Esophagus (tissue), 2 donors: ENCODE measurements around the gene PFKFB2. TPM values are rescaled to one million over a fixed set of nuclear protein-coding genes. Genes with fewer than 3 reads are reported as not detected.

Source experiments
- H3K27ac ChIP-seq, 2 donors: one replicate each; pipeline ENCODE4 v1.5.1; 2013; ENCODE audit warnings: low read depth in 2 of 2, mild to moderate bottlenecking in 2 of 2, inconsistent platforms in 1 of 2, low read length in 1 of 2, moderate library complexity in 1 of 2
- H3K27me3 ChIP-seq, 2 donors: one replicate each; pipeline ENCODE4 v1.6.1; 2013; ENCODE audit warnings: low read length in 2 of 2, control low read depth in 1 of 2, mild to moderate bottlenecking in 1 of 2; ENCODE audit not compliant: insufficient read depth in 2 of 2, control insufficient read depth in 1 of 2
- H3K36me3 ChIP-seq, 2 donors: one replicate each; pipeline ENCODE4 v1.6.1; 2013; ENCODE audit warnings: low read length in 1 of 2; ENCODE audit not compliant: control insufficient read depth in 2 of 2, insufficient read depth in 2 of 2
- H3K4me1 ChIP-seq, 2 donors: one replicate each; pipeline ENCODE4 v1.6.1; 2013; ENCODE audit warnings: low read length in 1 of 2; ENCODE audit not compliant: control insufficient read depth in 2 of 2, insufficient read depth in 2 of 2
- H3K4me3 ChIP-seq, 2 donors: one replicate each; pipeline ENCODE4 v1.5.1; 2013; ENCODE audit warnings: low read length in 2 of 2, mild to moderate bottlenecking in 2 of 2, low read depth in 1 of 2, moderate library complexity in 1 of 2
- H3K9me3 ChIP-seq, 2 donors: one replicate each; pipeline ENCODE4 v1.6.1; 2013; ENCODE audit warnings: mild to moderate bottlenecking in 2 of 2, low read depth in 1 of 2, low read length in 1 of 2, moderate library complexity in 1 of 2; ENCODE audit not compliant: control insufficient read depth in 2 of 2, insufficient read depth in 1 of 2
- WGBS, 2 donors: extraction: QIAGEN DNeasy Blood & Tissue Kit; methylation state at CpG; one replicate each; pipeline ENCODE4 v1.1.7; 2013; 5-methylcytosine and 5-hydroxymethylcytosine counted together
- polyA plus RNA-seq, 2 donors: library from polyadenylated mRNA; stranded (reverse); fragments of 200-250 nt; gene quantifications; one replicate each; pipeline ENCODE4 v1.2.3, GENCODE V29; 2013
- donor health status: healthy with polysubstance abuse.
- donor health status: Bipolar disorder and iron deficiency.

Gene PFKFB2
- polyA plus RNA-seq, 2 donors, result 4.7 to 8.3 TPM

DNA sequence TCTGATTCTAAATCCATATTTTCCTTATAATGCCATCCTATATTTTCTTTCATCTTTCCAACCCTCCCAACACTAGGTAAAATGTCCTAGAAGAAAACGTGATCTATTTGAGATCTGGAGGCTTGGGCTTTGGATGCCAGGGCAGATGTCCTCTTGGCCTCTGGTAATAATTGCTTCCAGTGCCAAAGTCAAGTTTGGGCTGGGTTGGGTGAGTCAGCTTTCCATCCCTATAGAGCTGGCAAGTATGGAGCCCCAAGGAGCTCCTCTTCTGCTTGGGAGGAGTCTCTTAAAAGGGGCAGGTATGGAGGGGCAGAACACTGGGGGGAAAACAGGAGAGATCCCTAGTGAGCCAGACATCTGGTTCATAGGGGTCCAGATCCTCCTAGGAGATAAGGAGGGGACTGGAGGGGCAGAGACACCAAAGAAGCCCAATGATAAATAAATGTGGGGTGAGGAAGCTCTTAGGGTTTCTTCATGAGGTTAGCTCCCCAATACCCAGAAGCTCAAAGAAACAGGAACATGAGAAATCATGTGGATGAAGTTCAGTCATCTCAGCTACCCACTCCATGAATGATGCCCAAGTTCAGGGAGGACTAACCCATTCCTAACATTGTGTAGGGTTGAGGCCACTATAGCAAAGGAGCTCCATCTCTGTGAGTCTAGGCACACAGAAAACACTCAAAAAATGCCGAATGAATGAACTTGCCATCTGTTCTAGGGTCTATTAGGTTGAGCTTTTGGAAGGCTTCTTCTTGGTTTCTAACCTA is 24.0 kb upstream of the PFKFB2 start:
- Histone ChIP-seq H3K4me1 (peaks cover 0 to 5% of the 10 kb centered on the region in 2 donors), H3K27me3 (no peaks in the 10 kb centered on the region), H3K27ac (peak overlapping the region; percentile 90 to 95), H3K9me3 (no peaks in the 10 kb centered on the region), H3K36me3 (peaks cover 0 to 2% of the 10 kb centered on the region in 2 donors), H3K4me3 (peak overlapping the region; percentile 10 to 88)
- WGBS, 2 donors, result 51 to 60% methylated on average over 2 of the region's 2 CpGs

- Histone ChIP-seq H3K36me3 (no peaks in the 10 kb centered on the region), H3K9me3 (no peaks in the 10 kb centered on the region), H3K27ac (peak overlapping the region; percentile 90 to 98), H3K4me3 (peak overlapping the region; percentile 57 to 88), H3K27me3 (no peaks in the 10 kb centered on the region), H3K4me1 (peaks cover 0 to 2% of the 10 kb centered on the region in 2 donors)
- WGBS, 2 donors, result 37 to 45% methylated on average over 5 of the region's 5 CpGs
Observed at GRCh38 chr1:207029701-207030521, 23.2 kb upstream of the PFKFB2 start.

GRCh38 chr1:207030522-207031009 is 22.5 kb upstream of the PFKFB2 start:
- H3K36me3 ChIP-seq, result no peaks in the 10 kb centered on the region
- H3K27me3 ChIP-seq, result no peaks in the 10 kb centered on the region
- no peaks in the 10 kb centered on the region for H3K4me1 ChIP-seq
- peak overlapping the region; percentile 57 to 88 for H3K4me3 ChIP-seq
- no peaks in the 10 kb centered on the region for H3K9me3 ChIP-seq
- WGBS, 2 donors, result 40 to 43% methylated on average over 5 of the region's 5 CpGs
- peak overlapping the region; percentile 90 to 98 for H3K27ac ChIP-seq

DNA sequence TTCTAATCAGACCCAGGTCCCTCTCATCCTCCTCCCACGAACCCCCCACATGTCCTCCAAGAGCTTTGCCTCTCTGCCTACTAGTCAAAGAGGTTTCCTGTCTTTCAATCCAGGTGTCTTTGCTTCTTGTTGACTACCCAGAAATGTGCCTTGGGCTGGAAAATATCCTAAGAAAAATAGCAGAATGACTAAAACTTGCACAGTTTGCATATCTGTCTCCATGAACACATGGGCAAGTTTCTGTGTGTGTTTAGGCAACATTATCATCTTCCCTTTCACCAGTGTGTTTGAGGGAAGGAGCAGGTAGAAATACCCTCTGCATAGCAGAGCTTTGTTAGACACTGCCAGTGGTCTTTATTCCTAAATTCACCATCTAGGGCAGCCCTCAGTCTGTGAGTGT is 22.1 kb upstream of the PFKFB2 start:
- Histone ChIP-seq H3K4me3 (peak overlapping the region; percentile 57 to 88), H3K4me1 (no peaks in the 10 kb centered on the region), H3K36me3 (no peaks in the 10 kb centered on the region), H3K9me3 (no peaks in the 10 kb centered on the region), H3K27me3 (no peaks in the 10 kb centered on the region), H3K27ac (peak overlapping the region; percentile 90 to 98)
- WGBS, 2 donors, result 26 to 39% methylated on average over 1 of the region's 1 CpG

DNA sequence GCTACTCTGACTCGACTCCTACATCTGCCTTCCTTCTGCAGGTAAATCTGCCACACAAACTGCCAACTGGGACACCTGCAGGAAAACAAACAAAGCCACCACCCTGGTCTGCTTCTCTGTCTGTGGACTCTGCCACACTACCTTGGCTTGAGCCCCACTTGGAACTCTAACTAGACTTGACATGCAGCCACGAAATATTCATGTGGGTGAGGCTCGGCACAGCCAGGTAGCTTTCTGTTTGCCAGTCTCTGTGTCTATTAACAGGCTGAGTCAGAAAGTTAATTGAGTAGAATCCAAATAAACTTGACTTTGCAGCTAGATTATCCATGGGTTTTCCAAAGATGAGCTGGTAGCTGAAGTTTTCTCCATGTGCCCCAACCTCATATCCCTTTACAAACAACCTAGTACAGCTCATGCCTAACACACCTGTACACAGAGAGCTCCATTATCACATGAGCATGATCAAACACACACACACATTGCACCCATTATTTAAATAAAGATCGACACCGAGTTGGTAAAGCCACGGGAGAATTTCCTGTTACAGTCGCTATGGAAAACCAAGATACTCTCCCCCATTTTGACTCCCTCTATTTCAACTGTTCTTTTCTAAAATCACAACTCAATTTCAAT is 21.3 kb upstream of the PFKFB2 start:
- H3K27me3 ChIP-seq, result no peaks in the 10 kb centered on the region
- no peaks in the 10 kb centered on the region for H3K9me3 ChIP-seq
- 37 to 42% methylated on average over 7 of the region's 7 CpGs for WGBS, 2 donors
- no peaks in the 10 kb centered on the region for H3K36me3 ChIP-seq
- no peaks in the 10 kb centered on the region for H3K4me1 ChIP-seq
- H3K4me3 ChIP-seq, result peak overlapping the region; percentile 57 to 88
- H3K27ac ChIP-seq, result peak overlapping the region; percentile 90 to 98

DNA sequence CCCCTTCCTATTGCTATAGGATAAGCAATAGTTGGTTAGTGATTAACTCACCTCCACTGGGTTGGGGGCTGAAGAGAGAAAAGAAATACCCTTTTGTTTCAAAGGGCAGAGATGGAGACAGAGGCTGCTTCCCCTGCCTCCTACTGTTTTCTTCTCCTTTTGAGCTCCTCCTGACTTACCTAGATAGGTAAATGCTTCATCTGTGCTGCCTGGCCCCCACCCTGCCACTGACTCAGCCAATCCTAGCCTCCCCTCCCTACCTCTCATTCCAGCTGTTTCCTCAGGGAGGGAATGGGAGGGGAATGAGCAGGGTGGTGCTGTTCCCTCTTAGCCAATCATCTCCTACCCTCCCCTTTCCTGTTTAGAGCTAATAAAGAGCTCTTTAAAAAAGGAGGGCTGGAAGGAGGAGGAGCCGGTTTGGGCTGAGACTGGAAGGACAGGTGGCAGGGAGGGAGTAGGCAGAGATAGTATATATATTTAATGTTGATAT is 20.5 kb upstream of the PFKFB2 start, which contains the start of gene C1orf116:
Gene C1orf116, minus strand, starts transcription at position 229 of the 490 bp plus-strand sequence. CDS start 5,158 bp downstream, outside the sequence.
- H3K36me3 ChIP-seq, result no peaks in the 10 kb centered on the region
- peak within 1 kb of the TSS; percentile 57 to 88 for H3K4me3 ChIP-seq
- H3K4me1 ChIP-seq, result no peaks in the 10 kb centered on the region
- no peaks in the 10 kb centered on the region for H3K9me3 ChIP-seq
- WGBS, 2 donors, result 7 to 11% methylated on average over 1 of the region's 1 CpG
- H3K27me3 ChIP-seq, result no peaks in the 10 kb centered on the region
- peak within 1 kb of the TSS; percentile 94 to 98 for H3K27ac ChIP-seq

DNA sequence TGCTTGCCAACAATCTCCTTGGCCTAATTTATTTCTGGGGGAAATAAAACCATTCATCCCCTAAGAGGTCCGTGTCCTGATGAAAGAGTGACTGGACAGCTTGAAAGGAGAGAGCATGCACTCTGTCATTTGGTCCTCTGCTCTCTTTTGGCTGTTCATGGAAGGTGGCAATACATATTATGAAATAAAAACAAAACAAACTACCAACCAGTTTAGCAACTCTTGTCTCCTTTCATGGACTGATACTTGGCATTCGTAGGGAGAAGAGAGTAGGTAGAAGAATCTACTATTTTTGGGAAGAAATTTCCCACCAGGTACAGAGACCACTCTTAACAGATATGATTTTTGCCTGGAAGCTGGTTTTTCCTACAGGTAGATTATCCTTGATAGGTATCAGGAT is 19.8 kb upstream of the PFKFB2 start:
- no peaks in the 10 kb centered on the region for H3K4me1 ChIP-seq
- H3K9me3 ChIP-seq, result no peaks in the 10 kb centered on the region
- H3K27me3 ChIP-seq, result no peaks in the 10 kb centered on the region
- peak overlapping the region in 1 of 2 donors; percentile 20 for H3K4me3 ChIP-seq
- 40 to 41% methylated on average over 2 of the region's 2 CpGs for WGBS, 2 donors
- peak overlapping the region; percentile 94 to 98 for H3K27ac ChIP-seq
- no peaks in the 10 kb centered on the region for H3K36me3 ChIP-seq

- H3K27me3 ChIP-seq, result no peaks in the 10 kb centered on the region
- H3K4me1 ChIP-seq, result no peaks in the 10 kb centered on the region
- H3K27ac ChIP-seq, result peak overlapping the region; percentile 64 to 71
- no peak overlapping the region for H3K4me3 ChIP-seq
- no peaks in the 10 kb centered on the region for H3K36me3 ChIP-seq
- no peaks in the 10 kb centered on the region for H3K9me3 ChIP-seq
- WGBS, 2 donors, result 44 to 61% methylated on average over 1 of the region's 1 CpG
Observed at GRCh38 chr1:207034208-207034607, 18.9 kb upstream of the PFKFB2 start.

DNA sequence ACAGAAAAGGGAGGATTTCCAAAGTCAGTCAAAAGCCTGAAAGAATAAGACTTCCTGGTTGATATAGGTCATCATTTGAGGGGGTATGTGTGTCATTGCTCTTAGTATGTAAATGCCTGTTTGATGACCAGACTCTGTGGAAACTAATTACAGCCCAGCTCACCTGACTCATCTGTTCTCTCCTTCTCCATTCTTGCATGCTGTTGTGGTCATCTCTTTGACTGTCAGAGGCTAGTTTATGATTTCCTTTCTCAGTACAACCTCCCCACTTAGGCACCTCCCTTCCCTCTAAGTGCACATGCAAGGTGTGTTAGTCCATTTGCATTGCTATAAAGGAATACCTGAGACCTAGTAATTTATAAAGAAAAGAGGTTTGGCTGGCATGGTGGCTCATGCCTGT is 18.1 kb upstream of the PFKFB2 start:
- H3K9me3 ChIP-seq, result no peaks in the 10 kb centered on the region
- peak overlapping the region in 1 of 2 donors; percentile 50 for H3K27ac ChIP-seq
- no peaks in the 10 kb centered on the region for H3K4me1 ChIP-seq
- no peaks in the 10 kb centered on the region for H3K27me3 ChIP-seq
- no peaks in the 10 kb centered on the region for H3K36me3 ChIP-seq
- H3K4me3 ChIP-seq, result no peak overlapping the region
